Psoas muscle (tissue), 8 donors: ENCODE measurements around the gene DMPK. TPM values are rescaled to one million over a fixed set of nuclear protein-coding genes. Genes with fewer than 3 reads are reported as not detected.

Experiments
- ATAC-seq, 4 donors: fragments of 200-7000 bp; cut with Tn5 transposase; one replicate each; pipeline ENCODE4 v1.9.1; 2020; ENCODE audit warnings: moderate library complexity in 3 of 4, mild to moderate bottlenecking in 2 of 4
- DNase-seq, 2 donors: peaks; one replicate each; pipeline ENCODE4 v3.0.0-alpha.2; 2020
- H3K27ac ChIP-seq: fragments of 200-600 bp; one replicate; pipeline ENCODE4 v1.8.0; 2022
- H3K27me3 ChIP-seq, 3 donors: fragments of 200-600 bp in 1 of 3; one replicate each; pipeline versions ENCODE4 v1.6.1 to v1.8.0; 2013 to 2022; ENCODE audit warnings: low read length in 2 of 3, mild to moderate bottlenecking in 2 of 3, moderate library complexity in 1 of 3; ENCODE audit not compliant: insufficient read depth in 3 of 3
- H3K36me3 ChIP-seq, 2 donors: fragments of 200-600 bp in 1 of 2; one replicate each; pipeline versions ENCODE4 v1.6.1 to v1.8.0; 2013 to 2022; ENCODE audit warnings: low read depth in 1 of 2, mild to moderate bottlenecking in 1 of 2, moderate library complexity in 1 of 2; ENCODE audit not compliant: insufficient read depth in 1 of 2
- H3K4me1 ChIP-seq: fragments of 200-600 bp; one replicate; pipeline ENCODE4 v1.8.0; 2022
- H3K4me3 ChIP-seq: fragments of 200-600 bp; one replicate; pipeline ENCODE4 v1.8.0; 2022; ENCODE audit warnings: mild to moderate bottlenecking
- H3K9me3 ChIP-seq: fragments of 200-600 bp; one replicate; pipeline ENCODE4 v1.8.0; 2022
- CTCF ChIP-seq: fragments of 200-600 bp; IDR thresholded peaks from one replicate; pipeline ENCODE4 v1.8.0; 2022; ENCODE audit warnings: antibody characterized with exemption
- WGBS, 3 donors: extraction: QIAGEN DNeasy Blood & Tissue Kit; methylation state at CpG; one replicate each; pipeline versions ENCODE4 v1.1.6 to v1.1.7; 2013; 5-methylcytosine and 5-hydroxymethylcytosine counted together
- intact Hi-C, 2 donors: fragments of 100-400 bp; cut with DNase I; formaldehyde crosslinking; loops; one replicate each; pipeline versions ENCODE4 v1.11.0 to v1.14.2; 2022
- polyA plus RNA-seq, 3 donors: library from polyadenylated mRNA; stranded (reverse); fragments of 200-250 nt; gene quantifications; one replicate each; pipeline ENCODE4 v1.2.3, GENCODE V29; 2013
- total RNA-seq, 4 donors: library from RNA; stranded (reverse); fragmentation: NEBNext Ultra II Directional in 2 of 4; extraction: Animal tissue kit (Norgen Biotek cat#: 25700) in 2 of 4; gene quantifications; one replicate each; pipeline versions ENCODE4 v1.2.1 to v1.2.4, GENCODE V29; 2021 to 2023
- donor health status: healthy with polysubstance abuse.
- donor health status: DM: no; HTN: no; CAD: no; lungs with moderate emphysema.
- donor health status: Bipolar disorder and iron deficiency.
- donor health status: healthy.
- donor health status: DM: yes; HTN: yes; CAD: no.
- donor health status: DM: no; HTN: no; CAD: no.
- donor health status: DM: no; HTN: no; CAD: no.
- donor health status: DM: yes; HTN: yes; CAD: no.

DMPK gene
- total and polyA plus RNA-seq, 7 donors = 53.0 to 617 (median 132) TPM

- DNase-seq (no peak), ATAC-seq (no peak)
- no peaks in the 10 kb centered on the region for H3K4me1 ChIP-seq
- H3K9me3 ChIP-seq = no peaks in the 10 kb centered on the region
- H3K4me3 ChIP-seq = no peak overlapping the region
- WGBS, 3 donors = 90 to 91% (median 91%) methylated on average over 6 of the region's 6 CpGs
- H3K27ac ChIP-seq = no peak overlapping the region
- H3K36me3 ChIP-seq = no peaks in the 10 kb centered on the region
- H3K27me3 ChIP-seq = peaks cover 0 to 2% (median 0%) of the 10 kb centered on the region in 3 donors
- intact Hi-C loops = no loop called here
- no peak for TF ChIP-seq CTCF
Measured at GRCh38 chr19:45812297-45812696, 30.0 kb upstream of the DMPK start.

GRCh38 chr19:45809643-45810159 is 27.4 kb upstream of the DMPK start:
- H3K27me3 ChIP-seq = no peaks in the 10 kb centered on the region
- no peak overlapping the region for H3K4me3 ChIP-seq
- 28 to 44% (median 42%) methylated on average over 7 of the region's 7 CpGs for WGBS, 3 donors
- intact Hi-C loops = no loop called here
- H3K27ac ChIP-seq = no peak overlapping the region
- no peaks in the 10 kb centered on the region for H3K36me3 ChIP-seq
- no peaks in the 10 kb centered on the region for H3K9me3 ChIP-seq
- no peak for ATAC-seq
- no peak for DNase-seq
- no peak for TF ChIP-seq CTCF
- H3K4me1 ChIP-seq = no peaks in the 10 kb centered on the region

GRCh38 chr19:45805719-45806118 is 23.4 kb upstream of the DMPK start:
- Histone ChIP-seq H3K27ac (no peak overlapping the region), H3K27me3 (no peaks in the 10 kb centered on the region), H3K36me3 (no peaks in the 10 kb centered on the region), H3K4me3 (no peak overlapping the region), H3K9me3 (no peaks in the 10 kb centered on the region), H3K4me1 (no peaks in the 10 kb centered on the region)
- no peak for TF ChIP-seq CTCF
- DNase-seq = no peak
- intact Hi-C loops = no loop called here
- no peak for ATAC-seq

- Histone ChIP-seq H3K36me3 (no peaks in the 10 kb centered on the region), H3K27ac (no peak overlapping the region), H3K4me3 (no peak overlapping the region), H3K9me3 (no peaks in the 10 kb centered on the region), H3K27me3 (no peaks in the 10 kb centered on the region), H3K4me1 (peaks cover 4% of the 10 kb centered on the region)
- WGBS, 3 donors = 79 to 84% (median 83%) methylated on average over 8 of the region's 8 CpGs
- no peak for DNase-seq
- TF ChIP-seq CTCF = no peak
- no peak for ATAC-seq
- intact Hi-C loops = no loop called here
Measured at GRCh38 chr19:45804959-45805230, 22.6 kb upstream of the DMPK start.

GRCh38 chr19:45804140-45804958 is 22.1 kb upstream of the DMPK start:
- Histone ChIP-seq H3K36me3 (no peaks in the 10 kb centered on the region), H3K27ac (no peak overlapping the region), H3K9me3 (no peaks in the 10 kb centered on the region), H3K4me1 (peaks cover 9% of the 10 kb centered on the region), H3K4me3 (no peak overlapping the region), H3K27me3 (no peaks in the 10 kb centered on the region)
- TF ChIP-seq CTCF = no peak
- WGBS, 3 donors = 86 to 88% (median 86%) methylated on average over 56 to 57 of the region's 57 CpGs
- no peak for ATAC-seq
- DNase-seq = no peak
- intact Hi-C loops = no loop called here
